MM.1S (cell line): ENCODE data around the gene NSUN4.

Experiments used
- EZH2 ChIP-seq: fragments of 300-600 bp; sonication (generic); optimal IDR thresholded peaks from 2 replicates; pipeline ENCODE3; 2017; ENCODE audit warnings: low read depth, mild to moderate bottlenecking, antibody characterized with exemption, low read length, mixed read lengths
- EZH2phosphoT487 ChIP-seq: fragments of 300-600 bp; sonication (generic); IDR thresholded peaks from 2 replicates; pipeline ENCODE4 v1.6.1; 2018; ENCODE audit warnings: antibody characterized with exemption, low read length
- TF ChIP-seq, protein P1 (sequence below): fragments of 300-600 bp; sonication (generic); IDR thresholded peaks from 2 replicates; pipeline ENCODE4 v1.5.1; 2016; ENCODE audit warnings: antibody characterized with exemption, low read length, mixed read lengths

DNA sequence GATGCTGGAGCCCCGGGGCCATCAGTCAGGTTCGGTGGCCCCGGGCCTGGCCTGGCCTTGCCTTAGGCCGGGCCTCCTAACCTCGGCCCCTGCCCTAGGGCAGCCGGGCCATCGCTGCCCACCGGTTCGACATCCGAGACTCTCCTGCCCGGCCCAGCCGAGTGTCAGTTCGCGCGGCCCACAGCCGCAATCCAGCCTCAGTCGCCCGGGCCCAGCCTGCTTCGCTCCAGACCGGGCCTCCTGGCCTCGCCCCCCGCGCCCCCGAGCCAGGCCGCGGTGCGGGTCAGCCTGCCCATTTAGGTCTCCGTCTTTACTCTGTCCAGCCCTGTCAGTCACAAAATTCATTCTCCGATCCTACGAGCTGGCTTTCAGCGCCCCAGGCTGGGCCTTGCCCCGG, 38.0 kb upstream of the NSUN4 start:
- TF ChIP-seq, protein P1, sequence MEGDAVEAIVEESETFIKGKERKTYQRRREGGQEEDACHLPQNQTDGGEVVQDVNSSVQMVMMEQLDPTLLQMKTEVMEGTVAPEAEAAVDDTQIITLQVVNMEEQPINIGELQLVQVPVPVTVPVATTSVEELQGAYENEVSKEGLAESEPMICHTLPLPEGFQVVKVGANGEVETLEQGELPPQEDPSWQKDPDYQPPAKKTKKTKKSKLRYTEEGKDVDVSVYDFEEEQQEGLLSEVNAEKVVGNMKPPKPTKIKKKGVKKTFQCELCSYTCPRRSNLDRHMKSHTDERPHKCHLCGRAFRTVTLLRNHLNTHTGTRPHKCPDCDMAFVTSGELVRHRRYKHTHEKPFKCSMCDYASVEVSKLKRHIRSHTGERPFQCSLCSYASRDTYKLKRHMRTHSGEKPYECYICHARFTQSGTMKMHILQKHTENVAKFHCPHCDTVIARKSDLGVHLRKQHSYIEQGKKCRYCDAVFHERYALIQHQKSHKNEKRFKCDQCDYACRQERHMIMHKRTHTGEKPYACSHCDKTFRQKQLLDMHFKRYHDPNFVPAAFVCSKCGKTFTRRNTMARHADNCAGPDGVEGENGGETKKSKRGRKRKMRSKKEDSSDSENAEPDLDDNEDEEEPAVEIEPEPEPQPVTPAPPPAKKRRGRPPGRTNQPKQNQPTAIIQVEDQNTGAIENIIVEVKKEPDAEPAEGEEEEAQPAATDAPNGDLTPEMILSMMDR, result no peak
- TF ChIP-seq EZH2phosphoT487, result no peak
- TF ChIP-seq EZH2, result no peak
